Fibroblast of skin of back (primary cell): ENCODE results near the gene UCP1.
A peak's percentile ranks its signal among the peaks of the same experiment; 100 is the strongest.
"Not testable (repeated sequence)": the region's sequence is repeated elsewhere in the genome, so short reads cannot be mapped to it uniquely, and the experiment has no call there.

Experiments
- DNase-seq: peaks from one replicate; pipeline ENCODE4 v3.0.0-alpha.2; 2013

The UCP1 gene

DNA sequence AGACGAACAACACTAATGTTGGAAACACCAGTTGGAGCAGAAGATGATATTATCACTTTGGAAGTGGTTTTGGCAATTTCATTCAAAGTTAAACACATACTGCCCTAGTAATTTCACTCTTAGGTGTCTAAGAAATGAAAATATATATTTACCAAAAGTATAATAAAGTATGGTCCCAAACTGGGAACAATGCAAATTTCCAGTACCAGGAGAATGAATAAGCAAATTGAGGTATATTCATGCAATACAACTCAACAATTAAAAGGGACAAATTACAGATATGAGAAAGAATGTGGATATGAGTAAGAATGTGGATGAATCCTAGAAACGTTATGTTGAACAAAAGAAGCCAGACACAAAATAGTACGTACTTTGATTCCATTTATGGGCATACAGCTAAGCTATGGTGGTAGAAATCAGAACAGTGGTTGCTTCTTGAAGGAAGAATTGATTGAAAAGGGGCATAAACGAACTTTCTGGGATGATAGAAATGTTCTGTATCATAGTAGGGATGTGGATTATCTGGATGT lies 34.7 kb downstream of the UCP1 start:
- peak; percentile 84 for DNase-seq

DNA sequence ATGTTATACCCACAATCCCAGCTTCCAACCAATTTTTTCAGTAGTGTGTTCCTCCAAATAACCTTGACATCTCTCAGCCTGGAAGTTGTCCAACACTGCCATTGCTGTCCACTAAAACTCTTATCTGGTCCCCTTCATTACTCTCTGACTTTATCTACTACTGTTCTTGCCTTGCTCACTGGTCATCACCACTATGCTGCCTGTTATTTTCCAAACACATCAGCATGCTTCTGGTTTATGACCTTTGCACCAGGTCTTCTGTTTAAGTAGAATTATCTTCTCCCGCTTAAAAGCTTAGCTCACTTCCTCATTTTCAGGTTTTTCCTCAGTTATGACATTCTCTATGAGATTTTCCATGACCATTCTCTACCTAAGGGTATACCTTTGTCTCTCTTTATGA lies 39.3 kb downstream of the UCP1 start:
- no peak for DNase-seq

DNA sequence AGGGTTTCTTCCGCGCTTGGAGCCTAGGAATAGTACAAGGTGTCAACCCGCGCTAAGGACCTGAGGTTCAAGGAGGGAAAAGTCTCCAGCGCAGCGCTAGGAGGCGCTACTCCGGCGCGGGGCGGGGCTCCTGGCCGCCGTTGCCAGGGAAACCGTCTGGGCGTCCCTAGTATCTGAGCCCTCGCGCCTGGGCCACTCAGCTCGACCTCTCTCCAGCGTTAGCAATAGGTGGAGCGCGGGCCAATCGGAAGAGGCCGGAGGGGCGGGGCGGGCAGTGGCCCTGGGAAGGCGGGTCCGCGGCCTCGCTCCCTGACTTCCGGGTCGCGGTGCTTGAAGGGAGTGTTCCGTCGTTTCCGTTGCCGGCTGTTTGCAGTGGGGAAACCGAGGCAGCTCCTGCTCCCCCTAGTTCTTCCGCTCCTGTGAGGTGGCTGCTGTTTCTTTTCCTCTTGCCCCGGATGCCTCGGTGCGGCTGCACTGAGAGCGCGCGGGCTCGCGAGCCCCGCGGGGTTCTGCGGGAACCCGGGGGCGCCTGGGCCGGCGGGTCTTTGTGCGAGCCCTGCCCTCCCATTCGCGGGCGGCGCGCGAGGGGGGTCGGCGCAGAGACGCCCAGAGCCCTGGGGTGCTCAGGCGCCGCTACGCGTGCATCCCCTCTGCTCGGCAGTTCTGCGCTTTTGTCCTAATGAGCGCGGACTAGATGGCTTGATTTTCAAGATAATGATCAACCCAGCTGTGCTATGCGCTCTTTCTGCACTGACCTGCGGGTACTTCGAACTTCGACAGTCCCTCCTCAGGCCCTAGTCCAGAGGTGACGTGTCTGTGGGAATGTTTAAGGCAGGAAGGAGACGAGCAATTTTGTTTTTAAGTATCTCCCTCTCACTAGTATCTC lies 44.7 kb downstream of the UCP1 start, which contains the start of gene ELMOD2:
TSS of gene ELMOD2 (plus strand) at position 312 of the 886 bp plus-strand sequence. CDS start 1,261 bp downstream, outside the sequence.
- peak; percentile 98 for DNase-seq

DNA sequence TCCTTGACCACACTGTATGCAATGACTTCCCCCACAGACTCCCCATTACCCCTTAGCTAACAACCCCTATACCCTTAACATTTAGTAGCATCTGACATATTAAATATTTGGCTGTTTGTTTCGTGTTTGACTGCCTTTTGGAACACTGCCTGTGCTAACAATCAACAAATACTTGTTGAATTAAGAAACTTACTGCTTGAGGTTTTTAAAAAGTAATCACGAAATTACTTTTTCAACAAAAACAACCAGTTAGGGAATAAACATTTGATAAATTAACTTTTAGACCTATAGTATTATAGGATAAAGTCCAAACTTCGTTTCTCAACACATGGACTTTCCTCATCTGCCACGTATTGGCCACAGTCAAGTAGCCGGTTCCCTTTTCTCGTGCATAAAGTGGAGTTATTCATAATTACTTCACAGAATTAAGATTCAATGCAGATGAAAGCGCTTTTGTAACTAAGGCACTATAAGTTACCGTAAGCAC lies 45.3 kb downstream of the UCP1 start:
- DNase-seq: no peak

DNA sequence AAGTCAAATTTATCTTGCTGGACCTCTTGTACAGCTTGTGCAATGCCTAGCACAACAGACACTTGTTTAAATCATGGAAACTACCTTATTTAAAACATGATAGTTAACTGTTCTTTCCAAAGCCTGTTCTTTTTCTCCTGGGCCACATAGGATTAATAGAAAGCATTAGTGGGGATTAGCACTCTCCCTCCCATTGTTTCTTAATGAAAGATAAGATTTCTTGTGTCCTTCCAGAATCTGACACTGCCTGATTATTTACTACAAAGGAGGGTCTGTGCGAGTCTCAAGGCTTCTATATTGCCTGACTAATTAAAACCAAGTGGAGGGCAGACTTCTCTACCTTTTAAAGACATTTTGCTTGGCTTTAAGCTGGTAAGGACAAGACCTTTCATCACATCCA lies 53.3 kb downstream of the UCP1 start:
- no peak for DNase-seq

DNA sequence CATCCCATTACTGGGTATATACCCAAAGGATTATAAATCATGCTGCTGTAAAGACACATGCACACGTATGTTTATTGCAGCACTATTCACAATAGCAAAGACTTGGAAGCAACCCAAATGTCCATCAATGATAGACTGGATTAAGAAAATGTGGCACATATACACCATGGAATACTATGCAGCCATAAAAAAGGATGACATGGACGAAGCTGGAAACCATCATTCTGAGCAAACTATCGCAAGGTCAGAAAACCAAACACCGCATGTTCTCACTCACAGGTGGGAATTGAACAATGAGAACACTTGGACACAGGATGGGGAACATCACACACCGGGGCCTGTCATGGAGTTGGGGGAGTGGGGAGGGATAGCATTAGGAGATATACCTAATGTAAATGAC lies 55.0 kb downstream of the UCP1 start:
- DNase-seq: not testable (repeated sequence)
